GM18858 (cell line): ENCODE results near the gene TALDO1.

Source experiments
- ATAC-seq: cut with Tn5 transposase; IDR thresholded peaks from one replicate; pipeline ENCODE4 v1.9.1; 2021; ENCODE audit not compliant: unreplicated experiment

The TALDO1 gene

DNA sequence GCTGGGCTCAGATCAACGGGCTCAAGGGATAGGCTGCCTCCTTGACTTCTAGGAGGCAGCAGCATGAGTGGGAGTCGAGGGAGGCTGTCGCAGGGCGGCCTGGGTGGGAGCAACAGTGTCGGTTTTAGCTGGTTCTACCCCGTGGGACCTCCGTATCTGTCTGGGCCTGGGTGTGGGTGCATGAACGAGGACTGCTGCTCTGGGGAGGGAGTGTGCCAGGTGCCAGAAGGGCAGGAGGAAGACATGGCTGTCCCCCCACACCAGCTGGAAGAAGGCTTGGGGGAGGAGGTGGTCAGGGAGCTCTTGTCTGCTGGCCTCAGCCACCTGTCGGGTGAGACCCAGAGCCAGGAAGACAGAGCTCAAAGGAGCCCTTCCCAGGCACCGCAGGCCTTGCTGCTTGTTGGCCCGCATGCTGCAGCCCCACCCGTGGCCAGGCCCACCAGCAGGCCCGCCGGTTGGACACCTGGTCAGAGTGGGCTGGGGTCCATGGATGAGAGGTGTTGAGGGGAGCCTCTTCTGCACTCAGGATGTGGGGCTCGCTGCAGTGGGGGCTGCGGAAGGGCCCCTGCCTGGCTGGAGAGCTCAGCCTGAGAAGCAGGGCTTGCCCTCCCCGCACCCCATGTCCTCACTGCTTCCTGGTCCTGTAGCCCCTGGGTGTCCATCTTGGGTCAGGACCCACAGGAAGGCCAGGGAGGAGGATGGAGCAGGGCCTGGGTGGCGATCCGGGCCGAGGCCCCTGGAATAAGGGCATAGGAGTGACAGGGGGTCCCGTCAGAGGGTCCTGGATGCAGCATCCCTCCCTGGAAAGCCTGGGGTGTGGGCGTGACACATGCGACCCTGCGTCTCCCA lies 39.2 kb downstream of the TALDO1 start:
- ATAC-seq, result no peak

DNA sequence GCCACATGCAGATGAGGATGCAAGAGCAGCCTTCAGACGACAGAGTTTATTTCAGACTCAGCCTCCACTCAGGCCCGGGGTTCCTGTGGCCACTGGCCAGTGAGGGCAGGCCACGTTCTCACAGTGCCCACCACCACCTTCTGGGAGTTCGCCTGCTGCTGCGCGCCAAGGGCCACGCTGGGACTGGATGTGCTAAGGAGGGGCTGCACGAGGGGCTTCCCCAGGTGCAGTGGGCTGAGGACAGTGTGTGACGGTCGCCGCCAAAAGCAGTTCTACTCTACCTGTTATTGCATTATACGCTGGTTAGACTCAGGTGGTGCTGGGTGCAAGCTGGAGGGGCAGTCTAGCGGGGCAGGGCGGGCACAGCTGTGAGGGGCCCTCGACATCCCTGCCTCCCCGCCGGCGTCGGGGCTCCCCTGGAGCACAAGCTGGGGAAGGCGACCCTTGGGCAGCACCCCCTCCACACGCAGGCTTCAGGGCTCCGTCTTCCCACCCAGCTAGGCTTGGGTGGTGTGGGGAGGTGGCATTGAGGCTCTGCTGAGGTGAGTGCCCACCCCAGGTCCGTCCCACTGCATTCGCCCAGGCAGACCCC lies 39.9 kb downstream of the TALDO1 start:
- no peak for ATAC-seq

DNA sequence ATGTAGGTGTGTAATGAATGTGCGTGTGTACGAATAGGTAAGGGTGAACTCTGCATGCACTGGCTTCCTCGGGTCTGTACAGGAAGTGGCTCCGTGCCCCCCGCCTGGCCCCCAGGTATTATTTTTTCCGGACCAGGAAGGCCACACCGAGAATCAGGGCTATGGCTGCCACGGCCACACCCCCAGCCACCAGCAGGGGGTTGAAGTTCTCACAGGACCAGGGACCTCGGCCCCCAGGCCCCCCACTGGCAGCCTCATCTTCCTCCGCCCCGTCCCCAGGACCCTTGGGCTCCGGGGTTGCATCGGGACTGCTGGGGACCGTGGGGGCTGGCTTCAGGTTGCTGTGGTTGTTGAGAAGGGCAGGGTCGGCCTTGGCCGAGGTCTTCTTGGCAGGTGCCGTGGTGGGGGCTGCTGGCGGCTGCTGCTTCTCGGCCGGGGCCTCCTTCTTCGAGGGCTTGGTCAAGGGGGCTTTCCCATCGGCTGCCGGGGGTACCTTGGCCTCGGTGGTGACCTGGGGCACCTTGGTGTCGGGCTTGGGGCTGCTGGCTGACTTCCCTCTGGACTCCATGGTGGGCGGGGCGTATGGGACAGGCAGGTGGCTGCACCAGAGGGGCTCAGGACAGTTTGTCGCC lies 40.9 kb downstream of the TALDO1 start:
- ATAC-seq, result no peak

DNA sequence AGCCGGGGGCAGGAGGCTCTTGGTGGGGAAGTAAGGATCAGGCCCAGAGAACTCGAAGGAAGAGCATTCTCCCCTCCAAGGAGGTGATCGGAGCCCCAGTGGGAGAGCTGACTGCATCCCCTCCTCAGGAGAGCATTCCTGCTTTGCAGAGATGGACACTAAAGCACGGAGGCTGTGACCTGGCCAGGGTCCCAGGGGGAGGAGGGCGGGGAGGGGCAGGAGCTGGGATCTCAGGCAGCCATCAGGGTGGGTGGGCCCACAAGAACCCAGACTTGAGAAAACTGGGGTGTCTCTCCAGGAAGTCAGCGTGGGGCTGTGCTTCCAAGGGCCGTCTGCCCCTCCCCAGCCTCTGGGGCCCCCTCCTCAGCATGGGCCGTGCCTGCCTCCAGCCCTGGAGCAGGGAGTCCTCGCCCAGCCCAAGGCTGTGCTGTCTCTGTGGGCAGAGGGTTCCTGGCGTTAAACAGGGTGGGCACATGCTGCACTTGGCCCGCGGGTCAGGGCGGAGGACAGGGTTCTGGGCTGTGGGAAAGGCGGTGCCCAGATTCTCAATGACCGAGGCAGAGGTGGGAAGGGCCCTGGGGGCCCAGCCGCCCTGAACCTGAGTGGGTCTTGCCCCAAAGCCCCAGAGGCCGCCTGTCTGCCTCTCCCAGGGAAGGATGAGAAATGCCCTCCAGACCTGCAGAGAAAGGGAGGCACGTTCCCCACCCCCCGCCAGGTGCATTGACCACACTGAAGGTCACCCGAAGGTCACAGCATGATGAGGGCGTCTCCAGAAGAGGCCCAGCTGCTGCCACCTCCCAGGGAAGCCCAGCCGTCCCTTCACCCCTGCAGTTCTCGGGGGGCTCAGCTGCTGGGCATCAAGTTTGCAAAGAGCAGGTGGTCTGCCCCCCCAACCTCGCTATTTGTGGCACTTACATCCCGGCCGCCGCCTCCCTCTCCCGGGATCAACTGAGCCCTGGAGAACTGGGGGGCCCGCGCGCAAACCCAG lies 42.0 kb downstream of the TALDO1 start:
- ATAC-seq, result no peak

GRCh38 chr11:789943-790342 lies 42.7 kb downstream of the TALDO1 start, which contains the start of gene CEND1:
CEND1 (minus strand) TSS chr11:790090; CDS start chr11:788576, 1,514 bp downstream.
- ATAC-seq, result no peak

DNA sequence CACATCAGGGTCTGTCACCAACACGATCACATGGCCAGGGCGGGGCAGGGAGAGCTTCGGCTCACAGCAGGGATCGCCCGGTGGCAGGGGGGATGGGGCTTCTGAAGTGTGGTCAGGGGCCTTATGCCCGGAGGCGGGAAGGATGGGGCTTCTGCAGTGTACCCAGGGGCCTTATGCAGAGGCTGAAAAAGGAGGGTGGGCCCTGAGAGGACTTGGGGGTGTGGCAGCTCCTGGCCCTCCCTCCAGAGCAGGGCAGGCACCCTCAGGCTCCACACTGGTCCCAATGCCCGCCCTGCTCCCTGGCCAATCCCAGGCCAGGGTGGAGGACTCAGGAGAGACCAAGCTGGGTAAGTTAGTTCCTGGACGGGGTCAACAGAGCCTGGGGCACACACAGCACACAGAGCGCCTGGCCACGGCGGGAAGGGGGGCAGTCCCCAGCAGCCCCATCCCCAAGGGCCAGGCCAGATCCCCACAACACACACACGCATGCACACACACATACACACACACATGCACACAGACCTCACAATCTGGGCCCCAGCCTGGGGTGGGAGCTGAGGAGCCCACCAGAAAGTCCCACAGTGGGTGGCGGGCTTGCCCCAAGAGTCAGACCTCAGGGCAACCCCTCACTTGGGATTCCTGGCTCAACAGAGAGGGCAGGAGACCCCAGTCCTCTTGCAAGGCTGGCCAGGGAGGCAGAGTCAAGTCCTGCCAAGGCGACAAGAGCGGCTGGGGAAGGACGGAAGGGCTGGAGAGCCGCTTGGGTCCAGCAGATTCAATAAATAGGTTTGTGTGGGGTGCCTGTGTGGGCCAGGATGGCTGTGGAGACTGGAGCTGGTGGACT lies 43.7 kb downstream of the TALDO1 start:
- ATAC-seq, result no peak

GRCh38 chr11:791658-792534 lies 44.6 kb downstream of the TALDO1 start:
- ATAC-seq, result no peak

- ATAC-seq, result no peak
Observed at GRCh38 chr11:792535-792821, 45.2 kb downstream of the TALDO1 start.

- ATAC-seq, result no peak
Observed at GRCh38 chr11:792873-793272, 45.6 kb downstream of the TALDO1 start.

- no peak for ATAC-seq
Observed at GRCh38 chr11:793556-793955, 46.3 kb downstream of the TALDO1 start.

DNA sequence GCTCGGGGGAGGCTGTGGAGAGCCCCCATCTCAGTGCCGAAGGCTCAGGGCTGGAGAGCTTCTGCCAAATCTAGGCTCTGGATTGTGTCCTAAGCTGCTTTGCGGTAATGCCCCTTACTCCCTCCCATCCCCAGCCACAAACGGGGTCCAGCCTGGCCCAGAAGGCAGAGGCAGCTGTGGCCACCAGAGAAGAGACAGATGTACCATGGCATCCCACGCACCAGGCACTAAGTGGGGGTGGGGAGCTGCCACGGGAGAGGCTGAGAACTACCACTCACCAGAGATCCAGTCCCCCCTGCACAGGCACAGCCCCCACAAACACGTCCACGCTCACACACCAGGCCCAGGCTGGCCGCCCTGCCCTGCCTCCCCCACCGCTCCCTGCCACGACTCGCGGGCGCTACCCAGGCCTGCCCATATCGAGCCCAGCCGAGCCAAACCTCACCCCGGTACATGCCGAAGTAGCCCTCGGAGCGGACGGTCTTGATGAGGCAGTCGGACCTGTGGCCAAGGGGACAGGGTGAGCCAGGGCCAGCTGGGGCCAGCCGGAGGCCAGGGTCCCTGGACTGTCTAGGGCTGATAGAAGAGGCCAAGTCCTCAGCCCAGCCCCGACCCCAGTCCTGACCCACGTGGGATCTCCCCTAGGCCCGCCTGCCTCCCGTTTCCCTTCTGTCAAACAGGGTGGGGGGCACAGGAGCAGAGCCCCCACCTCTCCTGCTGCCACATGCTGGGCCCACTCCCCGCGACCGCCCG lies 46.9 kb downstream of the TALDO1 start:
- ATAC-seq, result no peak

- ATAC-seq, result no peak
Observed at GRCh38 chr11:794766-795633, 47.7 kb downstream of the TALDO1 start.

GRCh38 chr11:795634-796564 lies 48.6 kb downstream of the TALDO1 start:
- ATAC-seq, result no peak

DNA sequence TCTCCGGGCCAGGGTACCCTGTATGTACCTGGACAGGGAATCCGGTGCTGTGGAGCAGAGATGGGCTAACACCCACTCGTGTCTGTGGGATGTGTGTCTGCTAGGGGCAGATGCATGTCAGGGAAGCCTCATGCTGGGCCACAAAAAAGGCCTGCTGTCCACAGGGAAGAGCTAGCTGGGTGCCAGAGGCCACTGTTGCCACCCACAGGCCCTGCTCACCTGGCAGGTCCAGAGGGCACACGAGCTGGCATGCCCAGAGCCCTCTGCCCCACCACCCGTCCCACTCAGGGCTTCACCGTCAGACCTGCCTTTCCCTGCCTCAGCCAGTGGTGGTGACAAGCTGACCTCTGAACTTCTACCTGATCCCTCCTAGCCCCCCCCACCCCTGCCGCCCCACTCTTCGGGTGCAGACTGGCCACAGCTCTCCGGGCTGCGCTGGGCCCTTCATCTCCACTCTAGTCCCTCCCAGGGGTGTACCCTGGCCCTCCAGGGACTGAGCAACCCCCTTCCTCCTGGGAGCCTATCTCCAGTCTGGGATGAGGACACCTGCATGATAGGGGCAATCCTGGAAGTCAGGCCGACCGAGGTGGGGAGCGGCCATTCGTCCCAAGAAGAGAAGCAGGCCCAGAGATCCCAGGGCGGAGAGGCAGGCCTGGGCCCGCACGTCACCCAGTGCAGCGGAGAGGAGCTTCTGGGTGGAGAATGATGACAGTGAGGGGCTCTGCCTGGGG lies 49.5 kb downstream of the TALDO1 start:
- ATAC-seq, result no peak

DNA sequence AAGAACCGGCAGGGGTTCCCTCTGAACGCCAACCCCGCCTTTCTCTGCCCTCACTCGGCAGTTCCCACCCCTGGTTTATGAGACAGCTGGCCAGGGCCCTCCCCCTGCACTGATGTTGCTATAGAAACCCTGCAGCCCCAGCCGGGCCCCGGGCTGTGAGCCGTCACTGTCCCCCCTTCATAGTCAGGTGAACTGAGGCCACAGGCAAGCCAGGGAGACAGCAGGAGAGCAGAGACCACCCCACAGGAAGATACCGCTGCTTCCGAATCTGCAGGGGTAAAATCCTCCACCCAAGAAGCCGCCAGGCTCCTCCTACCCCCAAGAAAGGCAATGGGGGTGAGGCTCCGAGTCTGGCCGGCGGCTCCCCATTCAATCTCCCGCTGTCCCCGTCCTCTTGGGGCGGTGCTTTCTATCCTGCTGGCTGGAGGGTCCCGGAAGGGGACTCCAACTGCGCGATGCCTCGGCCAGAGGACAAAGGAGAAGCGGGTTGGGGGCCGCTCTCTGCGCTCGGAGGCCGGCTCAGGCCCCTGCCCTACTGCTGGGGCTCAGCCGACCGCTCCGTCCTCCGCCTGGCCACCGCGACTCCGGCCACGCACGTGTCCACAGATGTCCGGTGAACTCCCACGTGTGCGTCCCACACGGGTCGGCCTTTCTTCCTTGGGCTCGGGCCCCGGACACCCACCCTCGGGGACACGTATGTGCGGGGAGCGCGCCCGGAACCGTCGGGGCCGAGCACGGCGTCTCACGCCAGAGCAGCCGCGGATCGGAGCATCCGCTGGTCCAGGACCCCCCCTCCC lies 50.2 kb downstream of the TALDO1 start:
- ATAC-seq, result peak; percentile 22
